SK-N-MC (cell line): ENCODE measurements around the gene PPTC7.

Source experiments
- EZH2 ChIP-seq: fragments of 200-600 bp; sonication (generic); IDR thresholded peaks from one replicate; pipeline ENCODE4 v1.6.1; 2017; ENCODE audit warnings: antibody characterized with exemption
- POLR2AphosphoS5 ChIP-seq: IDR thresholded peaks from 2 replicates; pipeline ENCODE4 v1.6.1; 2012; ENCODE audit warnings: mild to moderate bottlenecking, low read depth, low read length, borderline replicate concordance

DNA sequence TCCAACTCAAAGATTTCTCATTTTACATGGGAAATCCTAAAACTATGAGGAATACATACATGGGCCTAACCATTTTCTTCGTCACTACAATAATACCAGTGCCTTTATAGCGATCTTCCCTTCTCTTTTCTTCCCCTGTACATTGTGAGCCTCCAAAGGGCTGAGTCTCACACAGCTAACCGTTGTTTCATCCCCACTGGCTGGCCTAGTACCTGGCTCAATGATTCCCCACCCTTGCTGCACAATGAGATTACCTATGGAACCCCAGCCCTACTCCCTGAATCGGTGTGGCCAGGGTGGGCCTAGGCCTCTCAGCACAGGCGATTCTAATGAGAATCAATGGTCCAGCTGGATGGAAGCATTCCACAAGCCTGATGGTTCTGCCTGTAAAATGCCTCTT lies 16.1 kb downstream of the PPTC7 start:
- TF ChIP-seq POLR2AphosphoS5 (no peak), EZH2 (no peak)
